Suprapubic skin (tissue), 4 donors: Measurements from ENCODE around the gene AMH.

ENCODE experiments used
- CTCF ChIP-seq, 2 donors: fragments of 200-600 bp in 1 of 2; fragments of 450-650 bp in 1 of 2; sonication (generic) in 1 of 2; IDR thresholded peaks; one replicate each; pipeline ENCODE4 v1.5.1; 2016 to 2019; ENCODE audit warnings: antibody characterized with exemption in 2 of 2, mild to moderate bottlenecking in 1 of 2, moderate library complexity in 1 of 2
- POLR2A ChIP-seq, 2 donors: fragments of 450-650 bp; IDR thresholded peaks; one replicate each; pipeline ENCODE4 v1.6.1; 2017; ENCODE audit warnings: antibody characterized with exemption in 2 of 2, mild to moderate bottlenecking in 2 of 2, moderate library complexity in 2 of 2
- POLR2AphosphoS5 ChIP-seq, 3 donors: sonication (generic); formaldehyde crosslinking; IDR thresholded peaks; one replicate each; pipeline ENCODE4 v1.6.1; 2017; ENCODE audit warnings: antibody characterized with exemption in 3 of 3

GRCh38 chr19:2246801-2247361, 2.2 kb upstream of the AMH start:
- TF ChIP-seq CTCF (IDR thresholded peaks at IDR 0.05) (no peak), POLR2A (IDR thresholded peaks at IDR 0.05) (no peak), POLR2AphosphoS5 (IDR thresholded peaks at IDR 0.05) (no peak)
